SK-N-SH (cell line): ENCODE measurements around the gene BEGAIN.

ENCODE experiments used
- CTCF ChIP-seq: fragments of 200-600 bp; sonication (generic); IDR thresholded peaks from 2 replicates; pipeline ENCODE4 v1.6.1; 2017; ENCODE audit warnings: antibody characterized with exemption, mild to moderate bottlenecking, moderate library complexity
- EP300 ChIP-seq, 2 experiments: IDR thresholded peaks; 2 replicates each; pipeline versions ENCODE4 v1.4.0 to v1.6.1; 2012; ENCODE audit warnings: borderline replicate concordance in 1 of 2, low read depth in 1 of 2, low read length in 1 of 2
- RFX5 ChIP-seq: IDR thresholded peaks from 2 replicates; pipeline ENCODE4 v1.6.1; 2012; ENCODE audit warnings: mild to moderate bottlenecking, improper control_type of control experiment, low read length
- TAF1 ChIP-seq: IDR thresholded peaks from 2 replicates; pipeline ENCODE4 v1.6.1; 2012; ENCODE audit warnings: low read depth, mild to moderate bottlenecking, low read length, moderate library complexity, borderline replicate concordance
- TEAD4 ChIP-seq: IDR thresholded peaks from 2 replicates; pipeline ENCODE4 v1.4.0; 2012; ENCODE audit warnings: mild to moderate bottlenecking, borderline replicate concordance; ENCODE audit not compliant: insufficient read depth
- YY1 ChIP-seq: IDR thresholded peaks from 2 replicates; pipeline ENCODE4 v1.4.0; 2012; ENCODE audit warnings: low read depth, mild to moderate bottlenecking
- TF ChIP-seq, protein P1 (sequence below): fragments of 150-350 bp; IDR thresholded peaks from 2 replicates; pipeline ENCODE4 v1.6.1; 2016; ENCODE audit warnings: mild to moderate bottlenecking, low read depth, low read length
- TF ChIP-seq, protein P2 (sequence below): IDR thresholded peaks from 2 replicates; pipeline ENCODE4 v1.4.0; 2012; ENCODE audit warnings: low read depth

DNA sequence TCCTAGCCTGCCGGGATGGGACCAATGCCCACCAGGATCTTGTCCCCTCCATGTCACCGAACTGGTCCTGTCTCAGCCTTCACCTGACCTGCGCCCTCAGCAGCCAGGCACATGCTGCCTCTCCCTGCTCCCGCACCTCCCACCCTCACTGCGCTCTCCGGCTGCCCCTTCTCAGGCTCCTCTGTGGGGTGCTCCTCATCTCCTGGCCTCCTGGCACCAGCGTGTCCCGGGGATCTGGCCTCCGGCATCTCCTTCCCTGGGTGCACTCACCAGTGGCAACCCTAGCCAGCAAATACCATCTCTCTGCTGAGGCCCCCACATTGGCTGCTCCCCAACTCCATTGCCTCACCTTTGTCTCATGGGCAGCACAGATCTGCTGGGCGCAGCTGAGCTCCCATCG lies 29.0 kb downstream of the BEGAIN start:
- TF ChIP-seq RFX5 (no peak), TEAD4 (no peak), EP300 (IDR thresholded peaks at IDR 0.05; ENCODE audit: borderline replicate concordance in 1 of 2, low read depth in 1 of 2, low read length in 1 of 2) (no peak), YY1 (no peak), CTCF (no peak), TAF1 (no peak)
- TF ChIP-seq, protein P1, sequence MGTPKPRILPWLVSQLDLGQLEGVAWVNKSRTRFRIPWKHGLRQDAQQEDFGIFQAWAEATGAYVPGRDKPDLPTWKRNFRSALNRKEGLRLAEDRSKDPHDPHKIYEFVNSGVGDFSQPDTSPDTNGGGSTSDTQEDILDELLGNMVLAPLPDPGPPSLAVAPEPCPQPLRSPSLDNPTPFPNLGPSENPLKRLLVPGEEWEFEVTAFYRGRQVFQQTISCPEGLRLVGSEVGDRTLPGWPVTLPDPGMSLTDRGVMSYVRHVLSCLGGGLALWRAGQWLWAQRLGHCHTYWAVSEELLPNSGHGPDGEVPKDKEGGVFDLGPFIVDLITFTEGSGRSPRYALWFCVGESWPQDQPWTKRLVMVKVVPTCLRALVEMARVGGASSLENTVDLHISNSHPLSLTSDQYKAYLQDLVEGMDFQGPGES = no peak
- TF ChIP-seq, protein P2, sequence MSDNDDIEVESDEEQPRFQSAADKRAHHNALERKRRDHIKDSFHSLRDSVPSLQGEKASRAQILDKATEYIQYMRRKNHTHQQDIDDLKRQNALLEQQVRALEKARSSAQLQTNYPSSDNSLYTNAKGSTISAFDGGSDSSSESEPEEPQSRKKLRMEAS = no peak
